Stimulated activated naive CD8-positive, alpha-beta T cell treated with anti-CD3 and anti-CD28 coated beads, Interleukin-15, amount 100 ng/mL, for 72 hours (primary cell): Measurements from ENCODE around the gene GCSH.
A peak's percentile ranks its signal among the peaks of the same experiment; 100 is the strongest.
"Not testable (repeated sequence)": the region's sequence is repeated elsewhere in the genome, so short reads cannot be mapped to it uniquely, and the experiment has no call there.

ENCODE experiments used
- ATAC-seq: fragments of 150-1000 bp; cut with Tn5 transposase; 2 replicates; pipeline ENCODE4 v1.10.0; 2021; ENCODE audit warnings: mild to moderate bottlenecking, moderate library complexity
- DNase-seq, 2 donors: peaks; one replicate each; pipeline ENCODE4 v3.0.0; 2021 to 2022
- H3K27ac Mint-ChIP-seq, 2 donors: one replicate each; pipeline ENCODE4 v1.8.0; 2022; ENCODE audit warnings: mild to moderate bottlenecking in 2 of 2, mixed read lengths in 2 of 2, moderate library complexity in 2 of 2
- H3K27me3 Mint-ChIP-seq: one replicate; pipeline ENCODE4 v1.8.0; 2022; ENCODE audit warnings: mixed read lengths
- H3K4me1 Mint-ChIP-seq: one replicate; pipeline ENCODE4 v1.8.0; 2022; ENCODE audit warnings: mild to moderate bottlenecking, mixed read lengths
- H3K4me3 Mint-ChIP-seq, 2 donors: one replicate each; pipeline ENCODE4 v1.8.0; 2022; ENCODE audit warnings: mild to moderate bottlenecking in 2 of 2, mixed read lengths in 2 of 2, moderate library complexity in 1 of 2
- H3K9me3 Mint-ChIP-seq, 2 donors: one replicate each; pipeline ENCODE4 v1.8.0; 2022; ENCODE audit warnings: mixed read lengths in 2 of 2

Gene GCSH

GRCh38 chr16:81116285-81116684 lies 20.1 kb upstream of the GCSH start:
- Mint-ChIP-seq H3K27ac (no peak overlapping the region), H3K4me3 (no peak overlapping the region), H3K9me3 (no peaks in the 10 kb centered on the region), H3K4me1 (no peaks in the 10 kb centered on the region), H3K27me3 (peaks cover 20% of the 10 kb centered on the region)
- ATAC-seq (no peak), DNase-seq (no peak)

GRCh38 chr16:81112453-81112852 lies 16.3 kb upstream of the GCSH start:
- DNase-seq = no peak
- H3K27ac Mint-ChIP-seq = no peak overlapping the region
- no peak for ATAC-seq
- no peaks in the 10 kb centered on the region for H3K9me3 Mint-ChIP-seq
- no peaks in the 10 kb centered on the region for H3K4me1 Mint-ChIP-seq
- peaks cover 30% of the 10 kb centered on the region for H3K27me3 Mint-ChIP-seq
- no peak overlapping the region for H3K4me3 Mint-ChIP-seq

GRCh38 chr16:81109274-81109673 lies 13.1 kb upstream of the GCSH start:
- ATAC-seq, H3K9me3 Mint-ChIP-seq, DNase-seq, H3K27ac Mint-ChIP-seq, H3K4me3 Mint-ChIP-seq, H3K4me1 Mint-ChIP-seq: not testable (repeated sequence)
- H3K27me3 Mint-ChIP-seq = peaks cover 32% of the 10 kb centered on the region

- Mint-ChIP-seq H3K4me1 (no peaks in the 10 kb centered on the region), H3K9me3 (no peaks in the 10 kb centered on the region), H3K27ac (no peak overlapping the region), H3K4me3 (no peak overlapping the region), H3K27me3 (peaks cover 29% of the 10 kb centered on the region)
- DNase-seq = no peak
- no peak for ATAC-seq
These were observed 11.3 kb upstream of the GCSH start for GRCh38 chr16:81107511-81107910.

GRCh38 chr16:81106826-81107503 lies 10.8 kb upstream of the GCSH start:
- no peak for ATAC-seq
- Mint-ChIP-seq H3K27me3 (peaks cover 23% of the 10 kb centered on the region), H3K9me3 (no peaks in the 10 kb centered on the region), H3K4me3 (no peak overlapping the region), H3K27ac (no peak overlapping the region), H3K4me1 (no peaks in the 10 kb centered on the region)
- DNase-seq = no peak

GRCh38 chr16:81105946-81106345 lies 9.8 kb upstream of the GCSH start:
- Mint-ChIP-seq H3K27me3 (peaks cover 22% of the 10 kb centered on the region), H3K4me3 (no peak overlapping the region), H3K27ac (no peak overlapping the region), H3K9me3 (no peaks in the 10 kb centered on the region), H3K4me1 (no peaks in the 10 kb centered on the region)
- no peak for DNase-seq
- no peak for ATAC-seq

GRCh38 chr16:81101702-81102101 lies 5.5 kb upstream of the GCSH start:
- H3K27ac Mint-ChIP-seq = peak overlapping the region in 1 of 2 donors; percentile 82
- no peak for ATAC-seq

GRCh38 chr16:81099958-81100357 lies 3.8 kb upstream of the GCSH start:
- ATAC-seq (no peak), DNase-seq (no peak)
- Mint-ChIP-seq H3K27ac (no peak overlapping the region), H3K27me3 (no peaks in the 10 kb centered on the region), H3K4me1 (peaks cover 10% of the 10 kb centered on the region), H3K4me3 (no peak overlapping the region), H3K9me3 (peaks cover 0 to 5% of the 10 kb centered on the region in 2 donors)

More at GRCh38 chr16:81101702-81102101, 5.5 kb upstream of the GCSH start:
- H3K27me3 Mint-ChIP-seq = no peaks in the 10 kb centered on the region
- no peak for DNase-seq
- H3K9me3 Mint-ChIP-seq = peaks cover 0 to under 1% of the 10 kb centered on the region in 2 donors
- no peak overlapping the region for H3K4me3 Mint-ChIP-seq
- H3K4me1 Mint-ChIP-seq = peaks cover 1% of the 10 kb centered on the region

GRCh38 chr16:81097230-81097629 lies 1.0 kb upstream of the GCSH start:
- no peak overlapping the region for H3K4me3 Mint-ChIP-seq
- peaks cover 0 to 5% of the 10 kb centered on the region in 2 donors for H3K9me3 Mint-ChIP-seq
- ATAC-seq (no peak), DNase-seq (no peak)
- H3K27me3 Mint-ChIP-seq = no peaks in the 10 kb centered on the region
- H3K4me1 Mint-ChIP-seq = peaks cover 22% of the 10 kb centered on the region
- H3K27ac Mint-ChIP-seq = no peak overlapping the region

- DNase-seq (no peak), ATAC-seq (no peak)
- Mint-ChIP-seq H3K4me1 (peaks cover 27% of the 10 kb centered on the region), H3K4me3 (peak overlapping the region; percentile 74 to 87), H3K27me3 (no peaks in the 10 kb centered on the region), H3K9me3 (peaks cover 0 to 5% of the 10 kb centered on the region in 2 donors), H3K27ac (peak overlapping the region in 1 of 2 donors; percentile 86)
These were observed 567 bp upstream of the GCSH start for GRCh38 chr16:81096715-81097208.

GRCh38 chr16:81095653-81095952 lies 592 bp downstream of the GCSH start:
- peaks cover 0 to 5% of the 10 kb centered on the region in 2 donors for H3K9me3 Mint-ChIP-seq
- ATAC-seq (no peak), DNase-seq (no peak)
- H3K4me1 Mint-ChIP-seq = peaks cover 28% of the 10 kb centered on the region
- peak overlapping the region; percentile 83 to 87 for H3K4me3 Mint-ChIP-seq
- H3K27me3 Mint-ChIP-seq = no peaks in the 10 kb centered on the region
- peak overlapping the region in 1 of 2 donors; percentile 72 for H3K27ac Mint-ChIP-seq

GRCh38 chr16:81094771-81095251 lies 1.4 kb downstream of the GCSH start:
- no peaks in the 10 kb centered on the region for H3K27me3 Mint-ChIP-seq
- H3K4me1 Mint-ChIP-seq = peaks cover 28% of the 10 kb centered on the region
- H3K27ac Mint-ChIP-seq = no peak overlapping the region
- DNase-seq (no peak), ATAC-seq (no peak)
- H3K9me3 Mint-ChIP-seq = peaks cover 0 to 5% of the 10 kb centered on the region in 2 donors
- H3K4me3 Mint-ChIP-seq = peak overlapping the region; percentile 83 to 87

GRCh38 chr16:81088836-81089235 lies 7.4 kb downstream of the GCSH start:
- H3K4me3 Mint-ChIP-seq = no peak overlapping the region
- H3K4me1 Mint-ChIP-seq = peaks cover 7% of the 10 kb centered on the region
- no peak for ATAC-seq
- H3K27me3 Mint-ChIP-seq = no peaks in the 10 kb centered on the region
- DNase-seq = no peak
- no peak overlapping the region for H3K27ac Mint-ChIP-seq
- H3K9me3 Mint-ChIP-seq = no peaks in the 10 kb centered on the region

- Mint-ChIP-seq H3K4me1 (no peaks in the 10 kb centered on the region), H3K9me3 (no peaks in the 10 kb centered on the region), H3K27me3 (no peaks in the 10 kb centered on the region), H3K4me3 (no peak overlapping the region), H3K27ac (no peak overlapping the region)
- DNase-seq (no peak), ATAC-seq (no peak)
These were observed 15.2 kb downstream of the GCSH start for GRCh38 chr16:81081014-81081413.

- H3K4me3 Mint-ChIP-seq = no peak overlapping the region
These were observed 16.0 kb downstream of the GCSH start for GRCh38 chr16:81080233-81080632.

GRCh38 chr16:81077076-81077940 lies 18.9 kb downstream of the GCSH start, which contains the start of gene C16orf46:
Gene C16orf46 (minus strand): TSS chr16:81077238. CDS start chr16:81063955, 13,283 bp downstream.
- Mint-ChIP-seq H3K27me3 (no peaks in the 10 kb centered on the region), H3K4me1 (no peaks in the 10 kb centered on the region), H3K4me3 (peak within 1 kb of the TSS in 1 of 2 donors; percentile 31), H3K27ac (no peak within 1 kb of the TSS), H3K9me3 (no peaks in the 10 kb centered on the region)
- ATAC-seq = peak; percentile 96
- DNase-seq = peak; percentile 97 to 99

More at GRCh38 chr16:81080233-81080632, 16.0 kb downstream of the GCSH start:
- no peak for ATAC-seq
- H3K27me3 Mint-ChIP-seq = no peaks in the 10 kb centered on the region
- no peak for DNase-seq
- no peaks in the 10 kb centered on the region for H3K4me1 Mint-ChIP-seq
- no peak overlapping the region for H3K27ac Mint-ChIP-seq
- H3K9me3 Mint-ChIP-seq = no peaks in the 10 kb centered on the region
